ENCODE results near the gene MAP4K4.
A peak's percentile ranks its signal among the peaks of the same experiment; 100 is the strongest.
"Not testable (repeated sequence)": the region's sequence is repeated elsewhere in the genome, so short reads cannot be mapped to it uniquely, and the experiment has no call there.

Gene MAP4K4

DNA sequence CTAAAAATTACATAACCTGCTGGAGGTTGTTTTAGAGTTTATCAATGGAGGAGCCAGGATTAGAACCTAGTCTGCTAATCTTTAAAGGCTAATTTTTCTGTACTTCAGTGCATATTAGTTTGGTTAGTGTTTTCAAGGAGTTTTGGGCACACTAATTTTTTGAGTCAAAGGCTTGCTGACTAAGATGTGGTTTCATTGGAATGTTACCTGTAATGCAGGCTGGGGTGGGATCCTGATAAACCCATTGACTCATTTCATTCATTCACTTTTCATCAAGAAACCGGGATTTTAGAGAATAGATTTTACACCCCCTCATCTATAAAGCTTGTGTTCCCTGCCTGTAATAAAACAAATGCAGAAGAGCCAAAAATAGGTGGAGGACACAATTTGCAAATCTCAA is 202.4 kb downstream of the MAP4K4 start:
- Mint-ChIP-seq H3K27ac (no peak overlapping the region), H3K4me3 (no peak overlapping the region)

DNA sequence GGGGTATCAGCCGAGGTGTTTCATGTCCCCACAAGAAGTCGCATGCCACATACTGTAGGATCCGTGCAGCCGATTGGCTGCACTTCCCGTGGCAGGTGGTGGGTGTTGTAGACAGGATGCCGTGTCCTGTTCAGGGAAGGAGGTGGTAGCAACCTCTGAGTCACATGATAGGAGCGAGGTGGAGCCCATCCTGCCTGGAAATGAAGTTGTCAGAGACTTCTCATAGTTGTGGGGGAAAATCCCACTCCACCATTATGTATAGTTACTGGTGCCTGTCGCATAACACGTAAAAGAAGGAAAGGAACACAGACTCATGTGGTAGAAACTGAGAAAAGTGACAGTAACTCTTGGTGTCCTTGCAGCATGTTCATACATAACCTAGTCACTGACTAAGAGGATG is 202.9 kb downstream of the MAP4K4 start:
- H3K4me3 Mint-ChIP-seq, result no peak overlapping the region
- peak overlapping the region; percentile 34 for H3K27ac Mint-ChIP-seq

More for the DNA sequence above, 202.4 kb downstream of the MAP4K4 start:
- Mint-ChIP-seq H3K36me3 (ENCODE audit: low read depth) (peaks cover 23% of the 10 kb centered on the region), H3K4me1 (ENCODE audit: low read depth) (peaks cover 13% of the 10 kb centered on the region), H3K9me3 (peaks cover 39% of the 10 kb centered on the region), H3K27me3 (ENCODE audit: low read depth) (no peaks in the 10 kb centered on the region)

DNA sequence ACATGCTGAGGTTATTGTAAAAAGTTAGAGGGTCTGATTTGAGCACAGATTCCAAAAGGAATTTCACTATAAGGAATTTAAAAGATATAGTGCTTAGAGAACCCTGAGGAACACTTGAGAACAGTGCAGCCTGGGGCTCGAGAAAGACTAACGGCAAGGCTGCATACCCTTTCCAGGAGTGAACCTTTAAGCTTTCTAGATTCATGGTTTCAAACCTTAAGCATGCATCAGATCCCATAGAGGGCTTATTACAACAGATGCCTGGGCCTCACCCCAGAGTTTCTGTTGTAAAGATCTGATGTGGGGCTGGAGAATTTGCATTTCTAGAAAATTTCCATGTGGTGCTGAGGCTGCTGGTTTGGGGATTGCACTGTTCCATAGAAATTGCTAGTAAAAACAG is 203.7 kb downstream of the MAP4K4 start:
- Mint-ChIP-seq H3K36me3 (ENCODE audit: low read depth) (peaks cover 19% of the 10 kb centered on the region), H3K4me1 (ENCODE audit: low read depth) (peaks cover 13% of the 10 kb centered on the region), H3K9me3 (peaks cover 52% of the 10 kb centered on the region), H3K27ac (no peak overlapping the region), H3K27me3 (ENCODE audit: low read depth) (no peaks in the 10 kb centered on the region), H3K4me3 (no peak overlapping the region)

More for the DNA sequence above, 202.9 kb downstream of the MAP4K4 start:
- Mint-ChIP-seq H3K36me3 (ENCODE audit: low read depth) (peaks cover 25% of the 10 kb centered on the region), H3K9me3 (peaks cover 44% of the 10 kb centered on the region), H3K27me3 (ENCODE audit: low read depth) (no peaks in the 10 kb centered on the region), H3K4me1 (ENCODE audit: low read depth) (peaks cover 13% of the 10 kb centered on the region)

DNA sequence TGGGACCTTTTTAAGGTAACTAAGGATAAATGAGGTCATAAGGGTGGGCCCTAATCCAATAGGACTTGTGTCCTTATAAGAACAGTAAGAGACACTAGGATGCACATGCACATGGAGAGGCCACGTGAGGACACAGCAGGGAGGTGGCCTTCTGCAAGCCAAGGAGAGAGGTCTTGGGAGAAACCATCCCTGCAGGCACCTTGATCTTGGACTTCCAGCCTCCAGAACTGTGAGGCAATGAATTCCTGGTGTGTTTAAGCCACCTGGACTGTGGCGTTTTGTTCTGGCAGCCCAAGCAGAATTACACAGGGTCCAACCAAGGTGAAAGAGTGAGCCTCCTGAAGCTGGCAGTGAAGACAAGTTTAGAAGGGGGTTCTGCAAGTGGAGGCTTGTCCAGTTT is 204.7 kb downstream of the MAP4K4 start:
- no peaks in the 10 kb centered on the region for H3K27me3 Mint-ChIP-seq (ENCODE audit: low read depth)
- H3K36me3 Mint-ChIP-seq (ENCODE audit: low read depth), result peaks cover 19% of the 10 kb centered on the region
- H3K4me3 Mint-ChIP-seq, result no peak overlapping the region
- H3K27ac Mint-ChIP-seq, result no peak overlapping the region
- peaks cover 54% of the 10 kb centered on the region for H3K9me3 Mint-ChIP-seq
- peaks cover 13% of the 10 kb centered on the region for H3K4me1 Mint-ChIP-seq (ENCODE audit: low read depth)

DNA sequence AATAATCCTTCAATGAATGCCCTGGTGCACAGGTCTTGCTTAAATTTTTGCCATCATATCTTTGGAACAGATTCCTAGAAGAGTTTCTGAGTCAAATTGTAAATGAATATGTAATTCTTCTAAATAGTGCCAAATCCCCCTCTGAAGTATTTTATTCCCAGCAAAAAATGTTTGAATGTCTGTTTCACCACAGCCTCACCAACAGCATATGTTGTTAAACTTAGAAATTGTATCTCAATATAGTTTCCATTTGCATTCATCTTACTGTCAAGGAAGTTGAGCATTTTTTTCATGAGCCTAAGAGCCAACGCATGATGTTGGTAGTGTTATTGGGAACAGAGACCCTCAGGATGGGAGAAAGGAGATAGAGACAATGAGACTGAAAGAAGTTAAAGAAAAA is 207.4 kb downstream of the MAP4K4 start:
- Mint-ChIP-seq H3K4me1 (ENCODE audit: low read depth) (peaks cover 7% of the 10 kb centered on the region), H3K27me3 (ENCODE audit: low read depth) (no peaks in the 10 kb centered on the region), H3K36me3 (ENCODE audit: low read depth) (peaks cover 8% of the 10 kb centered on the region), H3K27ac (no peak overlapping the region), H3K4me3 (no peak overlapping the region), H3K9me3 (peaks cover 65% of the 10 kb centered on the region)

DNA sequence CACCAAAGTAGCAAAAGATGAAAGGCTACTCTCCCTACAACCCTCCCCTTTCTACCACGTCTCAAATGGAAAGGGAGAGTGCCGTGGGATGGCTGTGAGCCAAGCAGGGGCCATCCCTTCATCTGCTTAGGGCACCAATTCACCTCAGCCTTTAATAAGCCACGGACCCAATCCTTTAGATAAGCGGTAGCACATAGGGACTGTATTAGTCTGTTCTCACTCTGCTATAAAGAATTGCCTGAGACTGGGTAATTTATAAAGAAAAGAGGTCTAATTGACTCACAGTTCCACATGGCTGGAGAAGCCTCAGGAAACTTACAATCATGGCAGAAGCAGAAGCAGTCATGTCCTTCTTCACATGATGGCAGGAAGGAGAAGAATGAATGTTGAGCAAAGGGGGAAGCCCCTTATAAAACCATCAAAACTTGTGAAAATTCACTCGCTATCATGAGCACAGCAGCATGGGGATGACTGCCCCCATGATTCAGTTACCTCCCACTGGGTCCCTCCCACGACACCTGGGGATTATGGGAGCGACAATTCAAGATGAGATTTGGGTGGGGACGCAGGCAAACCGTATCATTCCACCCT is 208.3 kb downstream of the MAP4K4 start:
- H3K4me3 Mint-ChIP-seq, result no peak overlapping the region
- no peaks in the 10 kb centered on the region for H3K4me1 Mint-ChIP-seq (ENCODE audit: low read depth)
- H3K27ac Mint-ChIP-seq, result no peak overlapping the region
- H3K27me3 Mint-ChIP-seq (ENCODE audit: low read depth), result no peaks in the 10 kb centered on the region
- H3K9me3 Mint-ChIP-seq, result peaks cover 68% of the 10 kb centered on the region
- H3K36me3 Mint-ChIP-seq (ENCODE audit: low read depth), result peaks cover 10% of the 10 kb centered on the region

DNA sequence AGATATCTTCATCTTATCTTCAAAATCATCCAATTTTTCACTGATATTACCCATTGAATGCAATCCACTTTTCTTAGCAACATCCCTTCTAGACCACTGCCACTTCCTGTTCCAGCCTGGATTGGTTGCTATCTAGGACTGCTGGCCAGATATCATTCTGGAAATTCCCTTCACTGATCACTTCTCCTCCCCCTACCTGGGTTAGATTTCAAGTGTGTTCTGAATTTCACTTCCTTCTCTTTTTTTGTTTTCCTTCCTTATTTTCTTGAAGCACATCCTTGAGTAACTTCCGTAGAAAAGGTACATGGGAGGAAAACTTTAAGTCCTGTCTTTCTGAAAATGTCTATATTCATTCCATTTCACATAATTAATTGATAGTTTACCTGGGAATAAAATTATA is 212.3 kb downstream of the MAP4K4 start:
- Mint-ChIP-seq H3K4me3 (no peak overlapping the region), H3K27me3 (ENCODE audit: low read depth) (no peaks in the 10 kb centered on the region), H3K9me3 (peaks cover 40% of the 10 kb centered on the region), H3K4me1 (ENCODE audit: low read depth) (peaks cover 2% of the 10 kb centered on the region), H3K36me3 (ENCODE audit: low read depth) (peaks cover 7% of the 10 kb centered on the region), H3K27ac (no peak overlapping the region)

DNA sequence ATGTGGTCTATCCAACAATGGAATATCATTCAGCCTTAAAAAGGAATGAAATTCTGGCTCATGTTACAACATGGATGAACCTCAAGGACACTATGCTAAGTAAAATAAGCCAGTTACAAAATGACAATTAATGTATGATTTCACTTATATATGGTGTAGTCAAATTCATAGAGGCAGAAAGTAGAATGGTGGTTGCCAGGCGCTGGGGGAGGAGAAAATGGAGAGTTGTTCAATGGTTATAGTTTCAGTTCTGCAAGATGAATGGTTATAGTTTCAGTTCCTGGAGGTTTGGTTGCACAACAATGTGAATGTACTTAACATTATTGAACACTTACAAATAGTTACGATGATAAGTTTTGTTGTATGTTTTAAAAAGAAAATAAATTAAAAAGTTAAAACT is 215.0 kb downstream of the MAP4K4 start:
- Mint-ChIP-seq H3K27ac (no peak overlapping the region), H3K9me3 (peaks cover 19% of the 10 kb centered on the region), H3K4me3 (no peak overlapping the region), H3K27me3 (ENCODE audit: low read depth) (peaks cover 13% of the 10 kb centered on the region), H3K36me3 (ENCODE audit: low read depth) (peaks cover 6% of the 10 kb centered on the region), H3K4me1 (ENCODE audit: low read depth) (peaks cover 2% of the 10 kb centered on the region)

DNA sequence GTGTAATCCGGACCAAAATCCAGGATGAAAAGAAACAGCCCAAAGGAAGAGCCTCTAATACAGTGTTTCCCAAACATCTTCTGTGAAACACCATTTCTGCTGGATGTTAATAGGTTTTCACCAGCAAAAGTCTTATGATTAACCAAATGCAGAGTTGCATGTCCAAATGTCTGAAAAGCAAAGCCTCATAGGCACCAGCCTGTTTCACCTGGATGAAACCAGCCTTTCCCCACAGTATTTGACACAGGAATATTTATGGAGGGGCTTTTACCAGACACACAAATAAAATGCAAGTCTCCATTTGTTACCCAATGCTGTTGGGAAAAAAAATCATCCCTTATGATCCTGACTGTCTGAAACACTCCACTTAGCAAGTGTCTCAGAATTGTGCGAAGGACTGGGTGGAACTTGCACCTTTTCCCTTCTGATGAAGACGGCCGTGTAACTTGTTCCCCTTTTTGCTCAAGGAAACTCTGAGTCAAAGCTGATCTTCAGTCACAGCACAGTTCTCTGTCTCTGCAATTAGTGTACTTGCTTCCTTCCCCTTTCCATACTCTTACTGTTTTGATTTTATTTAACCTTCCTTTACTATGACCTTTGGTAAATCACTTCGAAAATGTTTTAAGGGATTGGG is 223.9 kb downstream of the MAP4K4 start:
- Mint-ChIP-seq H3K27ac (no peak overlapping the region), H3K27me3 (ENCODE audit: low read depth) (peaks cover 9% of the 10 kb centered on the region), H3K9me3 (peaks cover 22% of the 10 kb centered on the region), H3K4me1 (ENCODE audit: low read depth) (no peaks in the 10 kb centered on the region), H3K36me3 (ENCODE audit: low read depth) (peaks cover 7% of the 10 kb centered on the region), H3K4me3 (no peak overlapping the region)

DNA sequence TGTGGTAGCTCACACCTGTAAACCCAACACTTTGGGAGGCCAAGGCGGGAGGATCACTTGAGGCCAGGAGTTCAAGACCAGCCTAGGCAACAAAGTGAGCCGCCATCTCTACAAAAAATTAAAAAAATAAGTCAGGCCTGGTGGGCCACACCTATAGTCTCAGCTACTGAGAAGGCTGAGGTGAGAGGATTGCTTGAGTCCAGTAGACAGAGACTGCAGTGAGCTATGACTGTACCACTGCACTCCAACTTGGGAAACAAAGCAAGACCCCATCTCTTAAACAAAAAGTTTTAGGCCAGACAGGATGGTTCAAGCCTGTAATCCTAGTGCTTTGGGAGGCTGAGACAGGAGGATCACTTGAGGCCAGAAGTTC is 224.4 kb downstream of the MAP4K4 start:
- Mint-ChIP-seq H3K36me3 (ENCODE audit: low read depth) (peaks cover 12% of the 10 kb centered on the region), H3K27me3 (ENCODE audit: low read depth) (peaks cover 4% of the 10 kb centered on the region), H3K4me1 (ENCODE audit: low read depth) (no peaks in the 10 kb centered on the region), H3K9me3 (peaks cover 27% of the 10 kb centered on the region), H3K4me3 (no peak overlapping the region), H3K27ac (no peak overlapping the region)

DNA sequence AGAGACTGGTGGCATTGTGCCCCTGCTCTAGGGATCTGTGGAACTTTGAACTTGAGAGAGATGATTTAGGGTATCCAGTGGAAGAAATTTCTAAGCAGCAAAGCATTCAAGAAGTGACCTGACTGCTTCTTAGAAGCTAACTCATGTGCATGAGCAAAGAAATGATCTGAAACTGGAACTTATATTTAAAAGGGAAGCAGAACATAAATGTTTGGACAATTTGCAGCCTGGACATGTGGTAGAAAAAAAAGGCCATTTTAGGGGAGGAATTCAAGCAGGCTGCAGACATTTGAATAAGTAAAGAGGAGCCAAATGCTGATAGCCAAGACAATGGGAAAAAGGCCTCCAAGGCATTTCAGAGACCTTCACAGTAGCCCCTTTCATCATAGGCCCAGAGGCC is 226.8 kb downstream of the MAP4K4 start:
- H3K4me3 Mint-ChIP-seq; H3K4me1 Mint-ChIP-seq (ENCODE audit: low read depth); H3K27me3 Mint-ChIP-seq (ENCODE audit: low read depth); H3K27ac Mint-ChIP-seq: not testable (repeated sequence)
- H3K36me3 Mint-ChIP-seq (ENCODE audit: low read depth), result peaks cover 15% of the 10 kb centered on the region
- H3K9me3 Mint-ChIP-seq, result peaks cover 38% of the 10 kb centered on the region

DNA sequence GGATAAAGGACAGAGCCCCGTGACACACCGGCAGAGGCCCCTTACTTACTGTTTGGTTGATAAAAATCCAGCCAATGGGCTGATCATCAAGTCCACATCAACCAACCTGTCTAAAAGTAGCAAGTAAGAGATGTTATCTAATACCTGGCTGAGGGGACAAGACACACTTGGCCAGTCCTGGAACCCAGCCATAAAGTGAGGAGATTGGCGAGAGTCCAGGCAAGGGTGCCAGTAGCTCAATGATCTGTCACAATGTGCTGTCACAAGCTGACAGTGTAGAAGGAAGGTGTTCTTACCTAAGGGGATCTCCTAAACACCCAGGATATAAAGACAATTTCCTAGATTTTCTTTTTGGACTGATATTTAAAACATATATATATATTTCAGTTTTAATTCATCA is 232.5 kb downstream of the MAP4K4 start:
- no peak overlapping the region for H3K27ac Mint-ChIP-seq
- peaks cover 10% of the 10 kb centered on the region for H3K36me3 Mint-ChIP-seq (ENCODE audit: low read depth)
- H3K9me3 Mint-ChIP-seq, result peaks cover 39% of the 10 kb centered on the region
- peaks cover 5% of the 10 kb centered on the region for H3K4me1 Mint-ChIP-seq (ENCODE audit: low read depth)
- no peaks in the 10 kb centered on the region for H3K27me3 Mint-ChIP-seq (ENCODE audit: low read depth)
- H3K4me3 Mint-ChIP-seq, result no peak overlapping the region

DNA sequence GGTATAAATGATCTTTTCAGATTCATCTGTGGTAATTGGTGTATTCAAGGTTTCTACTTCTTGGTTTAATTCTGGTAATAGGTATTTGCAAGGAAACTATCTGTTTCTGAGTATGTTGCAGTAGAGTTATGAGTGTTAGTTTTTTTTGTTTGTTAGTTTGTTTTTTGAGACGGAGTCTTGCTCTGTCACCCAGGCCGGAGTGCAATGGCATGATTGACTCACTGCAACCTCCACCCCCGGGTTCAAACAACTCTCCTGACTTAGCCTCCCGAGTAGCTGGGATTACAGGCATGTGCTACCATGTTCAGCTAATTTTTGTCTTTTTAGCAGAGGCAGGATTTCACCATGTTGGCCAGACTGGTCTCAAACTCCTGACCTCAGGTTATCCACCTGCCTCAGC is 233.3 kb downstream of the MAP4K4 start:
- peaks cover 10% of the 10 kb centered on the region for H3K36me3 Mint-ChIP-seq (ENCODE audit: low read depth)
- H3K4me1 Mint-ChIP-seq (ENCODE audit: low read depth), result peaks cover 5% of the 10 kb centered on the region
- peaks cover 34% of the 10 kb centered on the region for H3K9me3 Mint-ChIP-seq
- H3K4me3 Mint-ChIP-seq, result no peak overlapping the region
- H3K27ac Mint-ChIP-seq, result no peak overlapping the region
- no peaks in the 10 kb centered on the region for H3K27me3 Mint-ChIP-seq (ENCODE audit: low read depth)

DNA sequence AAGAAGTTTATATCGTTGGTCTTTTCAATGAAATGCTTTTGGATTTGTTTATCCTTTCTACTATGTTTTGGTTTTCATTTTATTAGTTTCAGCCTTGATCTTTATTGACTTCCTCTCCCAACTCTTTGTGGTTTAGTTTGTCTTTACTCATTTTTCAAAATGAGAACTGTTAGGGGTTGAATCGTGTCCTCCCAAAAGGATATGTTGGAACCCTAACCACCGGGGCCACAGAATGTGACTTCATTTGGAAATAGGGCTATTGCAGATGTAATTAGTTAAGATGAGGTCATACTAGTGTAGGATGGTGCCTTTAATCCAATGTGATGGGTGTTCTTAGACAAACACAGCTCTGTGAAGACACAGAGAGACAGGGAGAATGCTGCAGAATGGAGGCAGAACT is 233.9 kb downstream of the MAP4K4 start:
- Mint-ChIP-seq H3K9me3 (peaks cover 33% of the 10 kb centered on the region), H3K27ac (no peak overlapping the region), H3K4me3 (no peak overlapping the region), H3K4me1 (ENCODE audit: low read depth) (peaks cover 5% of the 10 kb centered on the region), H3K27me3 (ENCODE audit: low read depth) (no peaks in the 10 kb centered on the region), H3K36me3 (ENCODE audit: low read depth) (peaks cover 8% of the 10 kb centered on the region)

DNA sequence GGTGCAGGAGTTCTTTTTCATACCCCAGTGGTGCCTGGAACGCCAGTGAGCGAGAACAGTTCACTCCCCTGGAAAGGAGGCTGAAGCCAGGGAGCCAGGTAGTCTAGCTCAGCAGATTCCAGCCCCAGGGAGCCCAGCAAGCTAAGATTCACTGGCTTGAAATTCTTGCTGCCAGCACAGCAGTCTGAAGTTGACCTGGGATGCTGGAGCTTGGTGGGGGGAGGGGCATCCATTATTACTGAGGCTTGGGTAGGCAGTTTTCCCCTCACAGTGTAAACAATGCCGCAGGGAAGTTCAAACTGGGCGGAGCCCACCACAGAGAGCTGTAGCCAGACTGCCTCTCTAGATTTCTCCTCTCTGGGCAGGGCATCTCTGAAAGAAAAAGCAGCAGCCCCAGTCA is 238.3 kb downstream of the MAP4K4 start:
- H3K27ac Mint-ChIP-seq; H3K36me3 Mint-ChIP-seq (ENCODE audit: low read depth); H3K4me3 Mint-ChIP-seq; H3K4me1 Mint-ChIP-seq (ENCODE audit: low read depth): not testable (repeated sequence)
- Mint-ChIP-seq H3K27me3 (ENCODE audit: low read depth) (peaks cover 15% of the 10 kb centered on the region), H3K9me3 (peaks cover 30% of the 10 kb centered on the region)

All from T-helper 1 cell treated with Interleukin-12 subunit alpha and Interleukin-12 subunit beta and Interleukin-4 antibody, amounts not matched to agents 30 μg/mL and 1 μg/mL, for 36 hours (primary cell).